RWPE2 (cell line): ENCODE measurements around the gene RNU5B-1.

Experiments used
- ATAC-seq: fragments of 200-7000 bp; cut with Tn5 transposase; 3 replicates; pipeline ENCODE4 v1.9.1; 2021; ENCODE audit warnings: low read depth
- DNase-seq: peaks from one replicate; pipeline ENCODE4 v3.0.0-alpha.2; 2020; ENCODE audit warnings: low spot score
- H3K27ac ChIP-seq: fragments of 450-650 bp; 2 replicates; pipeline ENCODE4 v1.5.1; 2017; ENCODE audit warnings: mild to moderate bottlenecking; ENCODE audit not compliant: poor library complexity, severe bottlenecking
- H3K27me3 ChIP-seq: fragments of 250-450 bp; sonication (Bioruptor Pico); 2 replicates; pipeline ENCODE4 v1.5.1; 2021; ENCODE audit warnings: mild to moderate bottlenecking, moderate library complexity; ENCODE audit not compliant: insufficient read depth, poor library complexity, severe bottlenecking
- H3K36me3 ChIP-seq: fragments of 250-450 bp; sonication (Bioruptor Pico); 2 replicates; pipeline ENCODE4 v1.5.1; 2020; ENCODE audit warnings: low read depth, mild to moderate bottlenecking, moderate library complexity
- H3K4me1 ChIP-seq: fragments of 250-450 bp; sonication (Bioruptor Pico); 2 replicates; pipeline ENCODE4 v1.5.1; 2021; ENCODE audit warnings: mild to moderate bottlenecking, moderate library complexity; ENCODE audit not compliant: insufficient read depth, poor library complexity, severe bottlenecking
- H3K4me3 ChIP-seq: fragments of 250-450 bp; sonication (Bioruptor Pico); 2 replicates; pipeline ENCODE4 v1.5.1; 2021; ENCODE audit warnings: mild to moderate bottlenecking, moderate library complexity; ENCODE audit not compliant: severe bottlenecking
- H3K9me3 ChIP-seq: fragments of 250-450 bp; sonication (Bioruptor Pico); 2 replicates; pipeline ENCODE4 v1.5.1; 2021; ENCODE audit warnings: mild to moderate bottlenecking, moderate library complexity; ENCODE audit not compliant: severe bottlenecking
- TF ChIP-seq, protein P1 (sequence below): fragments of 450-650 bp; IDR thresholded peaks from one replicate; pipeline ENCODE4 v1.5.1; 2017; ENCODE audit warnings: mild to moderate bottlenecking, moderate library complexity; ENCODE audit not compliant: poor library complexity, severe bottlenecking

Gene RNU5B-1

GRCh38 chr15:65333148-65333820 lies 28.8 kb downstream of the RNU5B-1 start:
- H3K36me3 ChIP-seq: no peaks in the 10 kb centered on the region
- no peaks in the 10 kb centered on the region for H3K9me3 ChIP-seq
- no peak for DNase-seq

DNA sequence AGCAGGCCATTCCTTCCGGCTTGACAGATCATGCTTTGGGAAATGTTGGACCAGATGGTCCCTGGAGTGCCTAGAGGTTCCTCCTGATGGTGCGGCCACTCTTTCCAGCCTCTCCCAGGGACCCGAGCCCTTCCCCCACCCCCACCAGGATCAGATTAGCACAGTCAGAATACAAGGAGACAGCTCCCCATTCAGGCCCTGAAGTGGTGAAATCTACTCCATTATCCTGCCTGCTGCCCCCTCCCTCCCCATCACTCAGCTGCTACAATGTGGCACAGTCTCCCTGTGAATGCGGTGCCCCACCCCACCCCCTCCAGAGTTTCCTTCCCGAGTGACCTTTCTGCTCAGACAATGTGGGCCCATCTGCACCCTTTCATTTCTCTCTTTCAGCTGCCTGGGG lies 29.4 kb downstream of the RNU5B-1 start:
- H3K36me3 ChIP-seq: no peaks in the 10 kb centered on the region
- H3K27ac ChIP-seq: no peak overlapping the region
- TF ChIP-seq, protein P1, sequence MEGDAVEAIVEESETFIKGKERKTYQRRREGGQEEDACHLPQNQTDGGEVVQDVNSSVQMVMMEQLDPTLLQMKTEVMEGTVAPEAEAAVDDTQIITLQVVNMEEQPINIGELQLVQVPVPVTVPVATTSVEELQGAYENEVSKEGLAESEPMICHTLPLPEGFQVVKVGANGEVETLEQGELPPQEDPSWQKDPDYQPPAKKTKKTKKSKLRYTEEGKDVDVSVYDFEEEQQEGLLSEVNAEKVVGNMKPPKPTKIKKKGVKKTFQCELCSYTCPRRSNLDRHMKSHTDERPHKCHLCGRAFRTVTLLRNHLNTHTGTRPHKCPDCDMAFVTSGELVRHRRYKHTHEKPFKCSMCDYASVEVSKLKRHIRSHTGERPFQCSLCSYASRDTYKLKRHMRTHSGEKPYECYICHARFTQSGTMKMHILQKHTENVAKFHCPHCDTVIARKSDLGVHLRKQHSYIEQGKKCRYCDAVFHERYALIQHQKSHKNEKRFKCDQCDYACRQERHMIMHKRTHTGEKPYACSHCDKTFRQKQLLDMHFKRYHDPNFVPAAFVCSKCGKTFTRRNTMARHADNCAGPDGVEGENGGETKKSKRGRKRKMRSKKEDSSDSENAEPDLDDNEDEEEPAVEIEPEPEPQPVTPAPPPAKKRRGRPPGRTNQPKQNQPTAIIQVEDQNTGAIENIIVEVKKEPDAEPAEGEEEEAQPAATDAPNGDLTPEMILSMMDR: no peak
- no peak for ATAC-seq
- no peak for DNase-seq
- H3K4me3 ChIP-seq: no peak overlapping the region
- no peaks in the 10 kb centered on the region for H3K9me3 ChIP-seq
- H3K4me1 ChIP-seq: no peaks in the 10 kb centered on the region
- H3K27me3 ChIP-seq: no peaks in the 10 kb centered on the region

More at GRCh38 chr15:65333148-65333820, 28.8 kb downstream of the RNU5B-1 start:
- peak; percentile 49 for ATAC-seq
- TF ChIP-seq, protein P1: no peak
- no peaks in the 10 kb centered on the region for H3K27me3 ChIP-seq
- H3K27ac ChIP-seq: no peak overlapping the region
- no peaks in the 10 kb centered on the region for H3K4me1 ChIP-seq
- no peak overlapping the region for H3K4me3 ChIP-seq

DNA sequence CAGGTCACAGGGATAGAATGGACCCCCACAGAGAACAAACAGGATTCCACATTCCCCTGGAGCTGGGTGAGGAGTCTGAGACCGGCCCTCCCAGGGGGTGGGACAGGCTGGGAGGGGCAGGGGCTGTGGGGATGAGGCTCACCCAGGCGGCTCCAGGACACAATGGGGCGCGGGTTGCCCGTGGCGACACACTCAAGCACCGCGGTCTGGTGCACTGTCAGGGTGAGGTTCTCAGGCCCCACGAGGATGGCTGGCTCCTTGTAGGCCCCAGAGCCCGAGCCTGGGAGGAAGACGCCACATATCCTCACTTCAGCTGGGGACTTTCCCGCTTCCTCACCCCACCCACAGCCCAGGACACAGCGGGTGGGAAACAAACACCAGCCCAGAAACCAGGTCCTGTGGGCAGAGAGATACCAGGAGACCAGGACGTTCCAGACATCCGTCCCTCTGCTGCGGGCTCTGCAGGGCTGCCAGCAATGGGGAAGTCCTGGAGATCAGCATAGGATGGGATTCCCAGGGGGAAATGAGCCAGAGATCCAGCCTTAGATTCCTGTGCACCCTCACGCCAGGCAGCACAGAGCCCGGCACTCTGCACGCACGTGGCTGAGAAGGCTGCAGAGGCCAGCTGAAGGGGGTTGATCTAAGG lies 30.2 kb downstream of the RNU5B-1 start:
- Histone ChIP-seq H3K27me3 (no peaks in the 10 kb centered on the region), H3K4me3 (no peak overlapping the region), H3K27ac (no peak overlapping the region), H3K4me1 (no peaks in the 10 kb centered on the region), H3K36me3 (no peaks in the 10 kb centered on the region), H3K9me3 (no peaks in the 10 kb centered on the region)
- ATAC-seq (no peak), DNase-seq (no peak)
- TF ChIP-seq, protein P1: no peak

- no peaks in the 10 kb centered on the region for H3K36me3 ChIP-seq
- no peaks in the 10 kb centered on the region for H3K4me1 ChIP-seq
- TF ChIP-seq, protein P1: no peak
- no peaks in the 10 kb centered on the region for H3K9me3 ChIP-seq
- ATAC-seq (no peak), DNase-seq (no peak)
- H3K27me3 ChIP-seq: no peaks in the 10 kb centered on the region
- H3K4me3 ChIP-seq: no peak overlapping the region
- no peak overlapping the region for H3K27ac ChIP-seq
Measured at GRCh38 chr15:65335278-65336055, 31.0 kb downstream of the RNU5B-1 start.
